GM10266 (cell line): Measurements from ENCODE around the gene EPAS1.

ENCODE experiments used
- DNase-seq: peaks from one replicate; pipeline ENCODE4 v3.0.0; 2012; ENCODE audit errors: extremely low spot score
- CTCF ChIP-seq: IDR thresholded peaks from 2 replicates; pipeline ENCODE4 v1.5.1; 2012; ENCODE audit warnings: mild to moderate bottlenecking, low read depth; ENCODE audit not compliant: control insufficient read depth, insufficient read depth; ENCODE audit errors: missing control alignments

The EPAS1 gene

GRCh38 chr2:46306330-46306751, 9.1 kb downstream of the EPAS1 start:
- no peak for TF ChIP-seq CTCF
- no peak for DNase-seq

- no peak for TF ChIP-seq CTCF
- no peak for DNase-seq
Observed at GRCh38 chr2:46306988-46307655, 9.9 kb downstream of the EPAS1 start.

- TF ChIP-seq CTCF: no peak
- DNase-seq: no peak
Observed at GRCh38 chr2:46308081-46308480, 10.9 kb downstream of the EPAS1 start.

GRCh38 chr2:46308629-46309028, 11.4 kb downstream of the EPAS1 start:
- no peak for DNase-seq
- TF ChIP-seq CTCF: no peak

- no peak for DNase-seq
- no peak for TF ChIP-seq CTCF
Observed at GRCh38 chr2:46309052-46309953, 12.1 kb downstream of the EPAS1 start.

- no peak for TF ChIP-seq CTCF
- DNase-seq: no peak
Observed at GRCh38 chr2:46310446-46310845, 13.2 kb downstream of the EPAS1 start.
